LHCN-M2 (cell line): ENCODE results near the gene PMPCA. TPM values are rescaled to one million over a fixed set of nuclear protein-coding genes. Genes with fewer than 3 reads are reported as not detected.

Source experiments
- DNase-seq: peaks from one replicate; pipeline ENCODE4 v3.0.0-alpha.2; 2012; ENCODE audit warnings: low read depth
- polyA plus RNA-seq: library from polyadenylated mRNA; unstranded; fragments of >200 nt; gene quantifications from one replicate; pipeline ENCODE4 v1.2.1, GENCODE V29; 2012; ENCODE audit warnings: missing spikeins
- total RNA-seq: library from RNA; depleted of rRNA; stranded (reverse); fragments of >200 nt; gene quantifications from 2 replicates; pipeline ENCODE4 v1.2.3, GENCODE V29; 2014; rRNA removed

Gene PMPCA, protein sequence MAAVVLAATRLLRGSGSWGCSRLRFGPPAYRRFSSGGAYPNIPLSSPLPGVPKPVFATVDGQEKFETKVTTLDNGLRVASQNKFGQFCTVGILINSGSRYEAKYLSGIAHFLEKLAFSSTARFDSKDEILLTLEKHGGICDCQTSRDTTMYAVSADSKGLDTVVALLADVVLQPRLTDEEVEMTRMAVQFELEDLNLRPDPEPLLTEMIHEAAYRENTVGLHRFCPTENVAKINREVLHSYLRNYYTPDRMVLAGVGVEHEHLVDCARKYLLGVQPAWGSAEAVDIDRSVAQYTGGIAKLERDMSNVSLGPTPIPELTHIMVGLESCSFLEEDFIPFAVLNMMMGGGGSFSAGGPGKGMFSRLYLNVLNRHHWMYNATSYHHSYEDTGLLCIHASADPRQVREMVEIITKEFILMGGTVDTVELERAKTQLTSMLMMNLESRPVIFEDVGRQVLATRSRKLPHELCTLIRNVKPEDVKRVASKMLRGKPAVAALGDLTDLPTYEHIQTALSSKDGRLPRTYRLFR
- 46.9 and 54.2 TPM in 2 replicates for total RNA-seq
- 61.1 TPM for polyA plus RNA-seq

DNA sequence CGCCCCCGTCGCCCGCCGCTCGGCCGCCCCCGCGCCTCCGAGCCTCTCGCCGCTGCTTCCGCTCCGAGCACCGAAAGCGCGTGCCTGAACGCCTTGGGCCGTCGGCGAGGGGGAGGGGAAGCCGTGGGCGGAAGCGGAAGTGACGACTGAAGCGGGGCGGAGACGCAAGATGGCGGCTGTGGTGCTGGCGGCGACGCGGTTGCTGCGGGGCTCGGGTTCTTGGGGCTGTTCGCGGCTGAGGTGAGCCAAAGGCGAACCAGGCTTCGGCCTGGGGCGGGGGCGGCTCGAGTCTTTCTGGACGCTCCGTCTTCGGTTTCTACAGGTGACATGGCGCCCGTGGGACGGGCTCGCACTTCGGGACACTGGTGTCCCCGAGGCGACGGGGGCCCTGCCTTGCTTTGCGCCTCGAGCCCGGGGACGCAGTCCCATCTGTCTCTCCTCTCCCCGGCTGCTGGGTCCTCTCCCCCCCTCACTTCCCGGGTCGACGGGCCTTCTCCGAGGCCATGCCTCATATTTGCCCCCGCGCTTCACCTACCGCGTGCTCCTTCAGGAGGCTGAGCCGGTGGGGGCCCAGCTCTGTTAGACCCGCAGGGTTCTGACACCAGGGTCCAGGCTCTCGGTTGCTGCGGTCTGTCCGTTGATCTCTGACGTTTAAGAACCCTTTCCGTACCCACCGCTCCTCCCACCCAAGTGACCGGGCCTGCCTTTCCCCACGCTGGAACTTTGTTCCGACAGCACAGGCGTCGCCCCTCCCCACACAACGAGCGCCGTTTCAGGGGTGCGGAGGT is at the start of gene PMPCA, which contains the start of gene ENTR1:
Gene PMPCA, plus strand, starts transcription at position 159 of the 788 bp plus-strand sequence. Its CDS starts 11 bp downstream, at position 170.
Gene ENTR1, minus strand, starts transcription at position 115 of the 788 bp plus-strand sequence. CDS start 217 bp downstream, outside the sequence.
- DNase-seq, result peak; percentile 79

DNA sequence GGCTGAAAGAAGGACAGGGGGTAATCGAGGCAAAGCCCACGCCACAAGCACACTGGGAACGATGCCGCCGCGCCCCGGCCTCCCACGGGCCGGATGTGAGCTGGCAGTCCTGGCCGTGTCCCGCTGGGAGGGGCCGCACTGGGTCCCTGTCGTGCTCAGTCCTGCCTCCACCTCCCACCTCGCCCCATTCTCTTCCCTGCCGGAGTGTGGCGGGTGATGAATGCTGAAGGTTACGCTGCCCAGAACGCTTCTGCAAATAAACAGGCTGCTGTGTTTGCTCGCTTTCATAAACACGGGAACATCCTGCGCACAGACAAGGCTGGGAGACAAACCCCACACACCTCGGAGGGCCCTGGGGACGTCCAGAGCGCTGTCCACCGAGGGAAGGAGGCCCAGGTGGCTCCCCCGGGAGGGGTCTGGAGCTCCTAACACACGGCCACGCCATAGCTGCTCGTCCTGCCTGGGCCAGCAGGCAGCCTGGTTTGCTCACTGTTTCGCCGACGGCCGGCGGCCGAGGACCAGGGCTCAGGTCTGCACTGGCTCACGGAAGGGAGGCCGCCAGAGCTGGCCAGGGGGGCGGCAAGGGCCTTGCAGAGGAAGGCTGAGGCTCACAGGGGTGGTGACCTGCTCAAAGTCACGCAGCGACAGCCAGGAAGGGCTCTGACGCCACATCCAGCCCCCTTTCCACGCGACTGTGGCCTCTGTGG is 49.3 kb upstream of the PMPCA start:
- DNase-seq, result no peak

DNA sequence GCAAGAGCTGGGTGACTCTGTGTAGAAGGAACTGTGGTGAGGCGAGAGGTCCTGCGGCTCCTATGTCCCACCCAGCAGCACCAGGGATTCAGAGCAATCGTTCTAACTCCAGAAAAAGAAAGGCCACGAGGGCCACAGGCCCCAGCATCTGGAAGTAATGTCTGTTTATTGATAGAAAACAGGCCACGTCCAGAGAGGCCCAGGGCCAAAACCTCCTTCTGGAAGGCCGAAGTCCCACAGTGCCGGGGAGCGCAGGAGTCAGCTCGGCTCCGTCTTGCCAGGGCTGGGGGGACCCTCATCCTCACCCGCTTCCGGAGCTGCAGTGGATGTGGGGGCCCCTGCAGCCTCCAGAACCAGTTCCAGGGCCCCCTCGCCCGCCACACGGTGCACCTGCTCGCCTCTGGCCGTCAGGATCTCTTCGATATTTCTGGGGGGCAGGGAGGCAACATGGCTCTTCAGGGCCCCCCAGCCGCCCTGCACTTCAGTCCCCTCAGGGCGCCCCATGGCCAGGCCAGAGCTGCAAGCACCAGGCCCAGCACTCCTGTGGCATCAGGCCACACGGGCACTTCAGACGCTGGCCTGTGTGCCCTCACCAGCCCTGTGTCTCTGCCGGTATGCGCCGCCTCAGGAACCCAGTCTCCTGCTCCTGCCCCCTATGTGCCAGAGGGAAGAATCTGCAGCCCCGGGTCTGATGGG is 48.6 kb upstream of the PMPCA start:
- DNase-seq, result no peak

DNA sequence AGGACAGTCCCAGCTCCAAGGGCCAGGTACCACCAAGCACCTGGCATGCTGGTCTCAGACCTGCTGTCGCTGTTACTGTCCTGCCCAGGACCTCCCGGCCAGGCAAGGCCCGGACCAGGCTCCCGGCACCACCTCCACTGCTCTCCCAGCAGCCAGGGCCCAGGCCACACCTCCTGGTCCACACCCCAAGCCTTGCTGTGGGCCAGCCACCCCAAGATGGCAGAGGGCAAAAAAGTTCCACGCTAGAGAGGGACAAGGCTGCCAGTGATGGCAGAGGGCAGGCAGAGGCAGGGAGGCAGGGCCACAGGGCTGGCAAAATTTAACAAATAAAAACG is 48.0 kb upstream of the PMPCA start:
- DNase-seq, result no peak

DNA sequence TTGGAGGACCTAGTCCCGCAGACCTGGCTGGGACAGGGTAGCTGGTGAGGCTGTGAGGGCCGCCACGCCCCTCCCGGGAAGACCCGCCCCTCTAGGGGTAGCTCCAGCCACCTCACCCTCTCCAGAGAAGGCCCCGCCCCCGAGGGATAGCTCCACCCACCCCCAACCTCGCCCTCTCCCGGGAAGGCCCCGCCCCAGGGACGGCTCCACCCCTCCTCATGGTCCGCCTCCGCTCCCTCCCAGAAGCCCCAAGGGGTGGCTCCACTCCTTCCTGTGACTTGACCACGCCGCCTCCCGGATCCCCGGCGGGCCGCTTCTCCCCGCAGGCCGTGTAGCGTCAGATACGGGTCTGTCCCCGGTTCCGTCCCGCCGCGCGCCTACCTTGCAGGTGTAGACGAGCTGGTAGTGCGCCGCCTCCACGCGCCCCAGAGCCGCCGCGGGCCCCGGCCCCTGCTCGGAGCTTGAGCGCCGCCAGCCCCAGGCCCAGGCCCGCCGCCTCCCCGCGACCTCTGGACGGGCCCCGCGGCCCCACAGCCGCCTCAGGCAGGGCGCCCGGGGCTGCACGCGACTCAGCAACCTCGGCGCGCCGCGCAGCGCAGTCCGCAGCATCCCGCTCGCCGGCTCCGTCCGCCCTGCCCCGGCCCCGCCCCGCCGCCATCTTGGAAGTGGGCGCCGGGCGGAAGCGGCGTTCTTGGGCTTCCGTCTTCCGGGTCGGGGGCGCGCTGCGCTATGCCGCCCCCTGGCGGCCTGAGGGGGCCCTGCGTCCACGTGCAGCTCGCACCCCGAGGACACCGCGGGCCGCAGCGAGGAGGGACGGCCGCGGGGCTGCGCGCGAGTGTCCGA is 47.1 kb upstream of the PMPCA start, which contains the start of gene DNLZ:
Gene DNLZ, minus strand, starts transcription at position 639 of the 843 bp plus-strand sequence. Its CDS starts 30 bp downstream, at position 609.
- DNase-seq, result peak; percentile 91

DNA sequence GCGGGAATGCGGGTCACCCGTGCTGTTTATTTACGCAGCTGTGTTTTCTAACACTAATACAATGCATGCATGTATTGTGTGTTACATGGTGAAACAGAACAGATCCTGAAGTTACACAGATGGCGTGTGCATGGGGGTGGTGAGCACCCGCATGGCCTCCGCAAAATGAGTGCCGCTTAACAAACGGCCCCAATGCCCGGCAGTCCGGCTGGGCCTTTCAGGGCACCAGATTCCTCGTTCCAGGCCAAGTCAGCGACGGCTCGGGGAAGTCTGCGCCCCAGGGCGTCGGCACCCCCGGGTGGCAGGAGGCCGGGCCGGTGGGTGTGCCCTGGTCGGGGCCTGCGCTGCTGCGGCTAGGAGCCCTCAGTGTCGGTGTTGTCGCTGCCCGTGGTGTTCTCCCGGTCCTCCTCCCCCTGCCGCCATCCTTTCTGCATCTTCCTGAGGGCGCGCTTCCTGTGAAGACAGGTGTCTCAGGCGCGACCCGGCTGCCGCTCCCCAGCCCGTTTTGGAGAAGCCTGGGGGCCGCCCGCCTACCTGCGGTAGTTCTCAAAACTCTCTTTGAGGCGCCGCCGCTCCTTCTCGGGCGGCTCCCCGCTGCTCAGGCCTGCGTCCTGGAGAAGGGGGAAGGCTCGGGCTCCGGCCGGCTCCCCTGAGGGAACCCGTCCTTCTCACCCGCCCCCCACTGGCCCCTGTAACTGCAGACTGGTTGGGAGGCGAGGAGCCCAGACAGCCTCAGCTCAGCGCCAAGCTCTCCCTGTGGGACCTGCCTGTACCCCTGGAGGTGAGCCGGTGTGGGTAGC is 46.3 kb upstream of the PMPCA start:
- DNase-seq, result no peak

DNA sequence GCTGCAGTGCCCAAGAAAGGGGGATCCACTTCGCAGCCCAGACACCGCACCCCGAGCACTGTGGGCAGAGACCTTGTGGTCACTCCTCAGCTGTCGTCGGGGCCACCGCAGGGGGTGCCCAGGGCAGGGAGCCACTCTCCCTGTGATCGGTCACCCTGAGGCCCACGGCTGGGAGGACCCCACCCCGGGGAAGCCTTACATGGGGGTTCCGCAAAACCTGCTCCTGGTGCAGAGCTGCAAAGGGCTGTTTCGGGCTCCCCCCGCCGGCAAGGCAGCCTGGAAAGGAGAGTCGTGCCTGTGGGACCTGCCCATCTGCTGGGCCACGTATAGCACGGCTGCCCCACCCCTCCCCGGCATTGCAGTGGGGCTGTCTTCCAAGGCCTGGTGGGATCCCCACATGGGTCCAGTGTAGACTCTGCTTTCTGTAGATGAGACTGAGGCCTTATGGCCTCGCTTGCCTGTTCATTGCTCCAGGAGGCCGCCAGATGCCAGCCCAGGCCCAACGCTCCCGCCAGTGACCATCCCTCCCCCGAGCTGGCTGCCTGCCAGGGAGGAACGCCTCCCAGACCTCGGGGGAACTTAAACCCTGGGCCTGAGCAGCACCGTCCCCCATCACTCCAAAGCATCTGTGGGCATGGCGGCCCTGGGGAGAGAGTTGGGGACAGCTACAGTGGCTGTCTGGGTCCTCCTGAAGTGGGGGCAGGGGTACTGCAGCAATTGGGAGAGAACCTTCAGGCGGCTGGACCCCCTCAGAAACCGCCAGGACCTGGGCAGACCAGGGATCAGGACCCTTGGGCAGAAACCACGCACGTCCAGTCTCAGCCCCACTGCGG is 45.3 kb upstream of the PMPCA start:
- DNase-seq, result no peak

DNA sequence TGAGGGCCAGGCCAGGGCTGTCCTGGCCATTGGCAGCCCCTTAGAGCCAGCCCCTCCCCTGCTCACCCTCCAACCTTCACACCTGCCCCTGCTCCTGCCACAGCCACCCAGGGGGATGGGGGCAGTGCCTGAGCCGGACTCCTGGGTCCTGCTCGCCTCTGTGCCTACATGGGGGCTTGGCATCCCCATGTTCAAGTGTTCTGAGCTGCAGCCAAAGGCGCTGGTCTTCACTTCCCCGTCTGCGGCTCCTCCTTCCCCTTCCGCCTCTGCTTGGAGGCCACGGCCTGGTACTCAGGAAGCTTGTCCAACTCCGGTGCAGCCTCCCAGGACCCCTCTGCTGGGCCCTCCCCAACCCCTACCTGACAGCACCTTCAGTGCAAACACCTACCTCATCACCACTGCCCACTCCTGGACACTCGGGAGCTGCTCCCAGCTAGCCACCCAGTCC is 44.7 kb upstream of the PMPCA start:
- no peak for DNase-seq

DNA sequence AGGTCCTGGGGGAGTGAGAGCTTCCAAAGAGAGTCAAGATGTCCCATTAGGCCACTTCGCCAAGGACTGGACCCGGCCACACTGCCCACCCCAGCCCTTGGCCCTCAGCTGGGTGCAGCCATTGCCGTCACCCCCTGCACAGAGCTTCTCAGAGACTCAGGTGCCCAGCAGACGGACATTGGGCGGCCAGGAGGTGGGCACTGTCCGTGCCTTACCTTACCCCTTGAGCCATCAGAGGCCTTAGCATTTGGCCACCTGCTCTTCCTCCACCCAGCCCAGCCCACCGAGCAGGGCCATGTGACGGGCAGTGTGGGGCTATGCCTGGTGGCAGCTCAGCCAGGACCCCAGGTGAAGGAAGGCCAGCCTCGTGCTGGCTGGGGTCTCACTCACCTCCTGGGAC is 43.6 kb upstream of the PMPCA start:
- no peak for DNase-seq

DNA sequence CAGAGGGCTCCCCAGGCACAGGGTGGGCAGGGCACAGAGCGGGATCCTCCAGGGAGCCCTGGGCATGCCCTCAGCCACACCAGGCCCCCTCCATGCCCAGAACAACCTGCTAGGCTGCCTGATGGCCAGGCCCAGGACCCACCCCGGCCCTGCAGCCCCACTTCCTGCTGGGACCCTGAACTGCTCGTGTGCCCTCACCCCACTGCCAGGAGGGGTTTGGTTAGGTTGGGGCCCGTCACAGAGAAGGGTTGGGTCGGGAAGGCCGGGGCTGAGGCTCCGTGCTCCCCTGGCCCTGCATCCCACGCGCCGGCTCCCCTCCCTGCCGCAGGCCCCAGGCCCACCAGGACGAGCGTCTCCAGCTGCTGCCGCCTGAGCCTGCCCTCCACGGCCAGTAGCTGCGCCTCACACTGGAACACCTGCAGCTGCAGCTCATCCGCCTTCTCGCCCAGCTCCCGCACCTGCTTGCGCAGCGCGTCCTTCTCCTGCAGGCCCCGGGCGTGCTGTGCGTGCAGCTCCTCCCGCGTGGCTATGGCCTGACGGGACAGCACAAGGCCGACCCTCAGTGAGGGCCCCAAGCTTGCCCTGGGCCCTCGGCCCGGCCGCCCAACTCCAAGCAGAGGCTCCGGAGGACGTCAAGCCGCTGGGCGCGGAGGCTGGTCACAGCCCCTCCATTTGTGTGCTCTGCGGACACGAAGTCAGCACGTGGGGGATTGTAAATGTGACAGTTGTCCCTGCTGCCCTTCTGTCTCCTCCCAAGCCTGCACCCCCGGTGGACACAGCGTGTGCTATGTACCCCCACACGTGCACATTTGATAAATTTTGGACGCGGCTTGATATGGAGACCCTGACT is 42.9 kb upstream of the PMPCA start:
- no peak for DNase-seq

DNA sequence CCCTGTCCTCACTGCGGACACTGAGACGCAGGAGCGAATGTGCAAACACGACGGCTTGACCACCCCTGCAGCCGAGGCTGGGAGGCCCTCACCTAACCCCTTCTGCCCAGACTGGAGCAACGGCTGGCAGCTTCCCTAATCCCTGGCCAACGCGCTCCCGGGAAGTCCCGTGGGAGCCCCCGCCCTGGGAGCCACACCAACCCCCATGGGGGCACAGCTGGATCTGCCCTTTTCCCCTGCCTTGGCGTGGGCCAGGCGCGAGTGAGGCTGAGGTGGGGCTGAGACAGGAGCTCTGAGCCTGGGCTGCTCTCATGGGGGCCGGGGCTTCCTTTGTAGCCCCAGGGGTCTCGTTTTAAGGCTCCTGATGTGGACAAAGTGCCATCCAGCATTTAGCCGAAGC is 42.3 kb upstream of the PMPCA start:
- DNase-seq, result no peak

DNA sequence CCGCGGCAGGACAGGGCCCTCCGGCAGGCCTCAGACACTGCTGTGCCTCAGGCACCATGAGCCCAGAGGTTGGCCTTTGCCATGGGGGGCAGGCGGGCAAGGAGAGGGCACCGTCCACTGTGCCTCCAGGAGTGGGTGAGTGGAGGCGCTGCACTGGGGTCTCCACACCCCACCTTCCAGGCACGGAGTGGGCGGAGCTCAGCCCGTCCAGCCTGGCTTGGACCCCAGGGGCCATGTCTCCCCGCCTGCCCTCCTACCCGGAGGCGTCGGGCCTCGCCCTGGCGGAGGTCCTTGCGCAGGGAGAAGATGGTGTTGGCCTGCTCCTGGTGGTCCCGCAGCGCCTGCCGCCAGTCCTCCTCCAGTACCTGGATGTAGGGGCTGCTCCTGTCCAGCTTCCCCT is 40.4 kb upstream of the PMPCA start:
- DNase-seq, result no peak

DNA sequence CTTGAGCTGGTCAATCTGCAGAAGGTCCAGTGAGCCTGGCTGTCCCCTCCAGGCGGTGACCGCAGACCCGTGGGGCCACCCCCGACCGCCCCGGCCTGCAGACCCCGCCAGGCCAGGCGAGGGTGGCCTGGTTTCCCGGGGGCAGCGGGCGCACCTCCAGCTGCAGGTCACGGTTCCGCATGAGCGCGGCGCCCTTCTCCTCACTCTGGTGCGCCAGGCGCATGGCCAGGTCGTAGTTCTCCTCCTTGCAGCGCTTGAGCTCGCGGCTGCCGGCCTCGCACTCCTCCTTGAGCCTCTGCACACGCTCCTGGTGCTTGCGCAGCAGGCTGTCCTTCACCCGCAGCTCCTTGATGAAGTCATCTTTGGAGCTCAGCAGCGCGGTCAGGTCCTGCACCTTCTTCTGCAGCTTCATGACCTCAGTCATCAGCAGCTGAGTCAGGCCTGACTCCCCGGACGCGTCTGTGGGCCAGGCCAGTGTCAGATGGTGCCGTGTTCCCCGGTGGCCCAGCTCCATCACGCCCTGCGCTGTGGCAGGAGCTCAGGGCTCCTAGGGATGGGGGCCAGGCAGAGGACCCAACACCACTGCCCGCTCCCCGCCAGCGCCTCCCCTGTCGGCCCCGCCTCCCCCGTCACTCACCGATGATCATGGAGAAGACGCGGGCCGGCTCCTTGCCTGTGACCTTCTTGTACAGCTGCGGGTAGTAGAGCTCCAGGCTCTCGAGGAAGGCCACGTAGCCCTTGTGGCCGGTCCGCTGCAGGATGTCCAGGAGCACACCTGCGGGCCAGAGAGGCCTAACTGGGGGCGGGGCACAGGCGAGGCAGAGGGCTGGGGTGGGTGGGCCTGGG is 39.5 kb upstream of the PMPCA start:
- no peak for DNase-seq

DNA sequence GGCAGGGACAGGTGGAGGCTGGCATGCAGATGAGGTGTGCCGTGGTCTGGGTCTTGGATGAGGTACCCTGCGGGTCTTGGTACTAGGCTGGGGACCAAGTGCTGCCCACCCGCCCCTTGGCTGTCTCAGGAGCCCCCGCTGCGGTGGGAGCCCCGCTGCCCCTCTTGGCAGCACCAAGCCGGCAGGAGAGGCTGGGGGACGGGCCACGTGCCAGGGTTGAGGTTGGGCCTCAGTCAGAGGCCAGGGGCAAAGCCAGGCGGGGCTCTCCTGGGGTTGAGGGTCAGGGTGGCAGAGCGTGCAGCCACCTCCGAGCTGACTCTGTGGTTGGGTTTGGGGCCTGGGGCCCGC is 39.0 kb upstream of the PMPCA start:
- no peak for DNase-seq

DNA sequence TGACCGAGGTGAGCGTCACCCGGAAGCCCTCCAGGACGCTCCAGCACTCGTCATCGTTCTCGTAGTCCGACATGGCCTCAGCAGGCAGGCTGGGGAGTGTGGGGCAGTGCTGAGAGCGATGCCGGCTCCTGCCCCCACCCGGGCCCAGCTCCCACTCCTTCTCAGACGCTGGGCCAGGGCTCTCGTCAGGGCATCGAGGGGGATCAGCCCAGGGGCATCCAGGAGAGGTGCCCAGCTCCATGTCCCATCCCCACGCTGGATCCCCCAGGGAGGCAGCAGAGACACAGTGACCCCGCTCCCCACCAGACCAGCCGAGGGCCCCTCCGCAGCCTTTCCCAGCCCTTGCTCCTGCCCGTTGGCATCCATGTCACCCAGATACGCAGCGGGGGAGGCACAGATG is 38.5 kb upstream of the PMPCA start:
- no peak for DNase-seq

DNA sequence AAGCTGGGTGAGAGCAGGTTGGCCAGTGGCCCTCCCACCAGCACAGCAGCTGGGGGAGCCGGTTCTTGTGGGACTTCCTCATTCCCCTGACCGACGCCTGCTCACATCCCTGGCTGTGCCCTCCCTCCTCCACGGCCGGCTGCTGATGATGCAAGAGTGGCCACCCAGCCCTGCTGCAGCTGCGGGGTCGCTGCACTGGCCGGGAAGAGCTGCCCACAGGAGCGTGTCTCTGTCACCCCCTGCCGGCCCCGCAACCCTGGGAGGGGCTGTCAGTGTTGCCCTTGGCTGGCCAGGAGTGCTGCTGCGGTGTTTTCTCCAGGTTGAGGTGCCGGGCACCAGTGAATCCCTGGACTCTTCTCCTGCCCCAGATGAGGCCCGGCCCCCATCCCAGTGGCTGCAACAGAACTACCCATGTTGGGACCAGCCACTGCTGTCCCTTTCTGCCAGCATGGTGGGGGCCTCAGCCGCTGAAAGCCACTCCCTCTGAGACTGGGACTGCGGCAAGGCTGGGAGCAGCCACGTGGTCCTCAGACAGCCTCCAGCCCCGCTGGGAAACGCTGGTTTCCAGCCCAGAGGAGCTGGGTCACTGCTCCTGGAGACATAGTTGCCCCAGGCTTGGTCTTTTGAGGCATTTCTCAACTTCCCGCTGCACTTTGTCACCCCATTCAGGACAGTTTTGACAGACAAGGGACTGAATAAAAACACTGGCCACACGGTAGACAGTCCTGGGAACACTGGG is 37.7 kb upstream of the PMPCA start:
- DNase-seq, result peak; percentile 85
